ENCODE data around the gene SOWAHB.
"Not testable (repeated sequence)": the region's sequence is repeated elsewhere in the genome, so short reads cannot be mapped to it uniquely, and the experiment has no call there.

SOWAHB gene

GRCh38 chr4:76894537-76895255 lies 3.2 kb downstream of the SOWAHB start:
- no peak for DNase-seq (ENCODE audit: low spot score)

GRCh38 chr4:76892601-76893000 lies 5.3 kb downstream of the SOWAHB start:
- DNase-seq (ENCODE audit: low spot score) = no peak

GRCh38 chr4:76892001-76892400 lies 5.9 kb downstream of the SOWAHB start:
- DNase-seq (ENCODE audit: low spot score) = no peak

- DNase-seq (ENCODE audit: low spot score) = no peak
Observed at GRCh38 chr4:76886848-76887441, 11.0 kb downstream of the SOWAHB start.

GRCh38 chr4:76886214-76886613 lies 11.7 kb downstream of the SOWAHB start:
- no peak for DNase-seq (ENCODE audit: low spot score)

- DNase-seq (ENCODE audit: low spot score) = no peak
Observed at GRCh38 chr4:76883147-76883546, 14.8 kb downstream of the SOWAHB start.

GRCh38 chr4:76882630-76883029 lies 15.3 kb downstream of the SOWAHB start:
- no peak for DNase-seq (ENCODE audit: low spot score)

- no peak for DNase-seq (ENCODE audit: low spot score)
Observed at GRCh38 chr4:76881375-76881774, 16.6 kb downstream of the SOWAHB start.

GRCh38 chr4:76879731-76880364 lies 18.1 kb downstream of the SOWAHB start:
- DNase-seq (ENCODE audit: low spot score) = no peak

- not testable (repeated sequence) for DNase-seq (ENCODE audit: low spot score)
Observed at GRCh38 chr4:76878641-76879165, 19.2 kb downstream of the SOWAHB start.

GRCh38 chr4:76874176-76874575 lies 23.8 kb downstream of the SOWAHB start:
- DNase-seq (ENCODE audit: low spot score) = peak; percentile 13

- DNase-seq (ENCODE audit: low spot score) = no peak
Observed at GRCh38 chr4:76873495-76873894, 24.4 kb downstream of the SOWAHB start.

- DNase-seq (ENCODE audit: low spot score) = no peak
Observed at GRCh38 chr4:76872556-76872955, 25.4 kb downstream of the SOWAHB start.

GRCh38 chr4:76868780-76869179 lies 29.2 kb downstream of the SOWAHB start:
- DNase-seq (ENCODE audit: low spot score) = not testable (repeated sequence)

GRCh38 chr4:76867880-76868655 lies 29.9 kb downstream of the SOWAHB start:
- no peak for DNase-seq (ENCODE audit: low spot score)

GRCh38 chr4:76867377-76867776 lies 30.6 kb downstream of the SOWAHB start:
- no peak for DNase-seq (ENCODE audit: low spot score)

GRCh38 chr4:76866641-76867040 lies 31.3 kb downstream of the SOWAHB start:
- no peak for DNase-seq (ENCODE audit: low spot score)

- DNase-seq (ENCODE audit: low spot score) = no peak
Observed at GRCh38 chr4:76858319-76858718, 39.6 kb downstream of the SOWAHB start.

GRCh38 chr4:76857074-76857409 lies 40.9 kb downstream of the SOWAHB start:
- no peak for DNase-seq (ENCODE audit: low spot score)

- no peak for DNase-seq (ENCODE audit: low spot score)
Observed at GRCh38 chr4:76856243-76857073, 41.5 kb downstream of the SOWAHB start.

GRCh38 chr4:76854858-76855257 lies 43.1 kb downstream of the SOWAHB start:
- DNase-seq (ENCODE audit: low spot score) = no peak

GRCh38 chr4:76851375-76851774 lies 46.6 kb downstream of the SOWAHB start:
- DNase-seq (ENCODE audit: low spot score) = no peak

Data from germinal center (tissue), 1 donor.